GM06990 (cell line): Measurements from ENCODE around the gene UXT.

ENCODE experiments used
- DNase-seq: peaks from one replicate; pipeline ENCODE4 v3.0.0-alpha.2; 2011; ENCODE audit not compliant: insufficient read length; ENCODE audit errors: extremely low read depth
- H3K27me3 ChIP-seq: replicated peaks from 2 replicates; pipeline ENCODE4 v1.6.0; 2011; ENCODE audit warnings: low read length; ENCODE audit not compliant: control insufficient read depth, insufficient read depth
- H3K36me3 ChIP-seq: 2 replicates; pipeline ENCODE4 v1.5.1; 2011; ENCODE audit warnings: low read length; ENCODE audit not compliant: control insufficient read depth, insufficient read depth
- H3K4me3 ChIP-seq: replicated peaks from 2 replicates; pipeline ENCODE4 v1.5.1; 2011; ENCODE audit warnings: low read depth, mild to moderate bottlenecking, control low read depth, low read length
- CTCF ChIP-seq: IDR thresholded peaks from 2 replicates; pipeline ENCODE4 v1.5.1; 2011; ENCODE audit warnings: low read length, control low read depth, mild to moderate bottlenecking, inconsistent platforms; ENCODE audit not compliant: insufficient read depth, poor library complexity, severe bottlenecking

Gene UXT

GRCh38 chrX:47611926-47612325 is 47.1 kb downstream of the UXT start:
- H3K36me3 ChIP-seq, result no peaks in the 10 kb centered on the region
- H3K4me3 ChIP-seq, result no peak overlapping the region
- no peak for TF ChIP-seq CTCF
- no peak for DNase-seq
- H3K27me3 ChIP-seq, result no peaks in the 10 kb centered on the region

GRCh38 chrX:47611489-47611888 is 47.5 kb downstream of the UXT start:
- Histone ChIP-seq H3K4me3 (no peak overlapping the region), H3K27me3 (no peaks in the 10 kb centered on the region), H3K36me3 (no peaks in the 10 kb centered on the region)
- DNase-seq, result no peak
- TF ChIP-seq CTCF, result no peak

- Histone ChIP-seq H3K4me3 (no peak overlapping the region), H3K27me3 (no peaks in the 10 kb centered on the region), H3K36me3 (no peaks in the 10 kb centered on the region)
- DNase-seq, result no peak
- no peak for TF ChIP-seq CTCF
Observed at GRCh38 chrX:47610511-47610910, 48.5 kb downstream of the UXT start.

GRCh38 chrX:47608130-47608810 is 50.7 kb downstream of the UXT start:
- no peaks in the 10 kb centered on the region for H3K36me3 ChIP-seq
- no peaks in the 10 kb centered on the region for H3K27me3 ChIP-seq
- no peak for DNase-seq
- no peak for TF ChIP-seq CTCF
- no peak overlapping the region for H3K4me3 ChIP-seq

- DNase-seq, result no peak
Observed at GRCh38 chrX:47607091-47607490, 51.9 kb downstream of the UXT start.

More at GRCh38 chrX:47607091-47607490, 51.9 kb downstream of the UXT start:
- H3K27me3 ChIP-seq, result no peaks in the 10 kb centered on the region
- H3K36me3 ChIP-seq, result no peaks in the 10 kb centered on the region
- H3K4me3 ChIP-seq, result no peak overlapping the region
- no peak for TF ChIP-seq CTCF
